Measurements from ENCODE around the gene AFAP1.

AFAP1 gene

DNA sequence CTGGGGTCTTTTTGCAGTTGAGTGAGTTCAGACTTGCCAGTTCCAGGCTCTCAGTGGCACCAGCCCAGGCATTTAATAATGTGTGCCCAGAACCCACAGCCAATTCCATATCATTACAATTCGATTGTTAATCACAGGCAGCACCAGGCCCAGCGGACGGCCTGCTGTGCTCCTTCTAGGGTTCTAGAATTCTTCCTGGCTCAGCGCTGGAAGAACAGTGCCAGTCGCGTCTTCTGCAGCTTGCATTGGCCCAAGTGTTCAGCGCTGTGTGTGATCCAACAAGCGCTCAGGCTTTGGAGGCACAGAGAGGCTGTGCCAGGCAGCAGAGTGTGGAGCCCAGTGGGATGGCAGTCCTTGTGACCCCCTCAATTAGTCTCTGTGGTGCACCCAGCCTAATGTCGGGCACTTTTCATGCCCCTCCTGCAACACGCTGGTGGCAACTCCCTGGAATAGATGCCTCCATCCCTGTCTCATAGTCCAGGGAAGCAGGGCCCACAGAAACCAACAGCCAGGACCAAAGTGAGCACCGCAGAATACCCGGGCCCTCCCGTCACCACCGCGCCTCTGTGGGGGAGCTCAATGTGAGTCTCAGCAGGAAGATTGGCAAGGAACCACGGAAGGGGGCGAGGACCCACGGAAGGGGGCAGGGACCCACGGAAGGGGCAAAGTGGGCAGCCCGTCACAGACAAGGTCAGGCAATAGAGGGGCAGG lies 193.2 kb downstream of the AFAP1 start:
- no peaks in the 10 kb centered on the region for H3K4me1 ChIP-seq (ENCODE audit: control insufficient read depth, insufficient read depth, low read length)
- no peaks in the 10 kb centered on the region for H3K9me3 ChIP-seq (ENCODE audit: control insufficient read depth, insufficient read depth, low read depth, low read length)
- ChIA-PET POLR2A (no interaction called here), CTCF (no interaction called here)
- H3K27ac ChIP-seq (ENCODE audit: extremely low read depth, low read depth, low read length), result no peak overlapping the region
- no peak overlapping the region for H3K4me3 ChIP-seq (ENCODE audit: low read depth, low read length)
- H3K36me3 ChIP-seq (ENCODE audit: control insufficient read depth in 2 of 2, insufficient read depth in 1 of 2, low read length in 2 of 2), result no peaks in the 10 kb centered on the region
- TF ChIP-seq ZNF24 (tag by site-specific recombination; IDR thresholded peaks at IDR 0.05), result no peak
- TF ChIP-seq ZSCAN23 (tag by site-specific recombination; IDR thresholded peaks at IDR 0.05), result no peak
- TF ChIP-seq, protein P1, sequence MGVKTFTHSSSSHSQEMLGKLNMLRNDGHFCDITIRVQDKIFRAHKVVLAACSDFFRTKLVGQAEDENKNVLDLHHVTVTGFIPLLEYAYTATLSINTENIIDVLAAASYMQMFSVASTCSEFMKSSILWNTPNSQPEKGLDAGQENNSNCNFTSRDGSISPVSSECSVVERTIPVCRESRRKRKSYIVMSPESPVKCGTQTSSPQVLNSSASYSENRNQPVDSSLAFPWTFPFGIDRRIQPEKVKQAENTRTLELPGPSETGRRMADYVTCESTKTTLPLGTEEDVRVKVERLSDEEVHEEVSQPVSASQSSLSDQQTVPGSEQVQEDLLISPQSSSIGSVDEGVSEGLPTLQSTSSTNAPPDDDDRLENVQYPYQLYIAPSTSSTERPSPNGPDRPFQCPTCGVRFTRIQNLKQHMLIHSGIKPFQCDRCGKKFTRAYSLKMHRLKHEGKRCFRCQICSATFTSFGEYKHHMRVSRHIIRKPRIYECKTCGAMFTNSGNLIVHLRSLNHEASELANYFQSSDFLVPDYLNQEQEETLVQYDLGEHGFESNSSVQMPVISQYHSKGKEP (tag by site-specific recombination; IDR thresholded peaks at IDR 0.05), result no peak
- TF ChIP-seq FEZF1 (tag by site-specific recombination; IDR thresholded peaks at IDR 0.05), result no peak
- TF ChIP-seq, protein P2, sequence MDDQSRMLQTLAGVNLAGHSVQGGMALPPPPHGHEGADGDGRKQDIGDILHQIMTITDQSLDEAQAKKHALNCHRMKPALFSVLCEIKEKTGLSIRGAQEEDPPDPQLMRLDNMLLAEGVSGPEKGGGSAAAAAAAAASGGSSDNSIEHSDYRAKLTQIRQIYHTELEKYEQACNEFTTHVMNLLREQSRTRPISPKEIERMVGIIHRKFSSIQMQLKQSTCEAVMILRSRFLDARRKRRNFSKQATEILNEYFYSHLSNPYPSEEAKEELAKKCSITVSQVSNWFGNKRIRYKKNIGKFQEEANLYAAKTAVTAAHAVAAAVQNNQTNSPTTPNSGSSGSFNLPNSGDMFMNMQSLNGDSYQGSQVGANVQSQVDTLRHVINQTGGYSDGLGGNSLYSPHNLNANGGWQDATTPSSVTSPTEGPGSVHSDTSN (CRISPR knock-in tag; IDR thresholded peaks at IDR 0.05), result no peak
- TF ChIP-seq ZNF114 (tag by site-specific recombination; IDR thresholded peaks at IDR 0.05), result no peak
- TF ChIP-seq, protein P3, sequence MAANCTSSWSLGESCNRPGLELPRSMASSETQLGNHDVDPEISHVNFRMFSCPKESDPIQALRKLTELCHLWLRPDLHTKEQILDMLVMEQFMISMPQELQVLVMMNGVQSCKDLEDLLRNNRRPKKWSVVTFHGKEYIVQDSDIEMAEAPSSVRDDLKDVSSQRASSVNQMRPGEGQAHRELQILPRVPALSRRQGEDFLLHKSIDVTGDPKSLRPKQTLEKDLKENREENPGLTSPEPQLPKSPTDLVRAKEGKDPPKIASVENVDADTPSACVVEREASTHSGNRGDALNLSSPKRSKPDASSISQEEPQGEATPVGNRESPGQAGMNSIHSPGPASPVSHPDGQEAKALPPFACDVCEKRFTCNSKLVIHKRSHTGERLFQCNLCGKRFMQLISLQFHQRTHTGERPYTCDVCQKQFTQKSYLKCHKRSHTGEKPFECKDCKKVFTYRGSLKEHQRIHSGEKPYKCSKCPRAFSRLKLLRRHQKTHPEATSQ (tag by site-specific recombination; IDR thresholded peaks at IDR 0.05), result no peak
- TF ChIP-seq, protein P4, sequence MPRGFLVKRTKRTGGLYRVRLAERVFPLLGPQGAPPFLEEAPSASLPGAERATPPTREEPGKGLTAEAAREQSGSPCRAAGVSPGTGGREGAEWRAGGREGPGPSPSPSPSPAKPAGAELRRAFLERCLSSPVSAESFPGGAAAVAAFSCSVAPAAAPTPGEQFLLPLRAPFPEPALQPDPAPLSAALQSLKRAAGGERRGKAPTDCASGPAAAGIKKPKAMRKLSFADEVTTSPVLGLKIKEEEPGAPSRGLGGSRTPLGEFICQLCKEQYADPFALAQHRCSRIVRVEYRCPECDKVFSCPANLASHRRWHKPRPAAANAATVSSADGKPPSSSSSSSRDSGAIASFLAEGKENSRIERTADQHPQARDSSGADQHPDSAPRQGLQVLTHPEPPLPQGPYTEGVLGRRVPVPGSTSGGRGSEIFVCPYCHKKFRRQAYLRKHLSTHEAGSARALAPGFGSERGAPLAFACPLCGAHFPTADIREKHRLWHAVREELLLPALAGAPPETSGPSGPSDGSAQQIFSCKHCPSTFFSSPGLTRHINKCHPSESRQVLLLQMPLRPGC (tag by site-specific recombination; IDR thresholded peaks at IDR 0.05), result no peak
- TF ChIP-seq ZNF423 (tag by site-specific recombination; IDR thresholded peaks at IDR 0.05), result no peak
- TF ChIP-seq, protein P5, sequence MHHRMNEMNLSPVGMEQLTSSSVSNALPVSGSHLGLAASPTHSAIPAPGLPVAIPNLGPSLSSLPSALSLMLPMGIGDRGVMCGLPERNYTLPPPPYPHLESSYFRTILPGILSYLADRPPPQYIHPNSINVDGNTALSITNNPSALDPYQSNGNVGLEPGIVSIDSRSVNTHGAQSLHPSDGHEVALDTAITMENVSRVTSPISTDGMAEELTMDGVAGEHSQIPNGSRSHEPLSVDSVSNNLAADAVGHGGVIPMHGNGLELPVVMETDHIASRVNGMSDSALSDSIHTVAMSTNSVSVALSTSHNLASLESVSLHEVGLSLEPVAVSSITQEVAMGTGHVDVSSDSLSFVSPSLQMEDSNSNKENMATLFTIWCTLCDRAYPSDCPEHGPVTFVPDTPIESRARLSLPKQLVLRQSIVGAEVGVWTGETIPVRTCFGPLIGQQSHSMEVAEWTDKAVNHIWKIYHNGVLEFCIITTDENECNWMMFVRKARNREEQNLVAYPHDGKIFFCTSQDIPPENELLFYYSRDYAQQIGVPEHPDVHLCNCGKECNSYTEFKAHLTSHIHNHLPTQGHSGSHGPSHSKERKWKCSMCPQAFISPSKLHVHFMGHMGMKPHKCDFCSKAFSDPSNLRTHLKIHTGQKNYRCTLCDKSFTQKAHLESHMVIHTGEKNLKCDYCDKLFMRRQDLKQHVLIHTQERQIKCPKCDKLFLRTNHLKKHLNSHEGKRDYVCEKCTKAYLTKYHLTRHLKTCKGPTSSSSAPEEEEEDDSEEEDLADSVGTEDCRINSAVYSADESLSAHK (tag by site-specific recombination; IDR thresholded peaks at IDR 0.05), result no peak
- TF ChIP-seq, protein P6, sequence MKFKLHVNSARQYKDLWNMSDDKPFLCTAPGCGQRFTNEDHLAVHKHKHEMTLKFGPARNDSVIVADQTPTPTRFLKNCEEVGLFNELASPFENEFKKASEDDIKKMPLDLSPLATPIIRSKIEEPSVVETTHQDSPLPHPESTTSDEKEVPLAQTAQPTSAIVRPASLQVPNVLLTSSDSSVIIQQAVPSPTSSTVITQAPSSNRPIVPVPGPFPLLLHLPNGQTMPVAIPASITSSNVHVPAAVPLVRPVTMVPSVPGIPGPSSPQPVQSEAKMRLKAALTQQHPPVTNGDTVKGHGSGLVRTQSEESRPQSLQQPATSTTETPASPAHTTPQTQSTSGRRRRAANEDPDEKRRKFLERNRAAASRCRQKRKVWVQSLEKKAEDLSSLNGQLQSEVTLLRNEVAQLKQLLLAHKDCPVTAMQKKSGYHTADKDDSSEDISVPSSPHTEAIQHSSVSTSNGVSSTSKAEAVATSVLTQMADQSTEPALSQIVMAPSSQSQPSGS (tag by site-specific recombination; IDR thresholded peaks at IDR 0.05; ENCODE audit: low read depth), result no peak
- no peak for TF ChIP-seq ZFP69B (tag by site-specific recombination; IDR thresholded peaks at IDR 0.05)
- TF ChIP-seq ZNF560 (tag by site-specific recombination; IDR thresholded peaks at IDR 0.05; ENCODE audit: borderline replicate concordance), result no peak
- TF ChIP-seq ZNF610 (tag by site-specific recombination; IDR thresholded peaks at IDR 0.05; ENCODE audit: borderline replicate concordance), result no peak
- TF ChIP-seq ZNF146 (tag by site-specific recombination; IDR thresholded peaks at IDR 0.05), result no peak
- TF ChIP-seq ZNF677 (tag by site-specific recombination; IDR thresholded peaks at IDR 0.05), result no peak
- TF ChIP-seq ZNF830 (tag by site-specific recombination; IDR thresholded peaks at IDR 0.05; ENCODE audit: low read depth), result no peak
- no peak for TF ChIP-seq SP2 (tag by site-specific recombination; IDR thresholded peaks at IDR 0.05)
- no peak for TF ChIP-seq ZNF404 (tag by site-specific recombination; IDR thresholded peaks at IDR 0.05)
- TF ChIP-seq, protein P7, sequence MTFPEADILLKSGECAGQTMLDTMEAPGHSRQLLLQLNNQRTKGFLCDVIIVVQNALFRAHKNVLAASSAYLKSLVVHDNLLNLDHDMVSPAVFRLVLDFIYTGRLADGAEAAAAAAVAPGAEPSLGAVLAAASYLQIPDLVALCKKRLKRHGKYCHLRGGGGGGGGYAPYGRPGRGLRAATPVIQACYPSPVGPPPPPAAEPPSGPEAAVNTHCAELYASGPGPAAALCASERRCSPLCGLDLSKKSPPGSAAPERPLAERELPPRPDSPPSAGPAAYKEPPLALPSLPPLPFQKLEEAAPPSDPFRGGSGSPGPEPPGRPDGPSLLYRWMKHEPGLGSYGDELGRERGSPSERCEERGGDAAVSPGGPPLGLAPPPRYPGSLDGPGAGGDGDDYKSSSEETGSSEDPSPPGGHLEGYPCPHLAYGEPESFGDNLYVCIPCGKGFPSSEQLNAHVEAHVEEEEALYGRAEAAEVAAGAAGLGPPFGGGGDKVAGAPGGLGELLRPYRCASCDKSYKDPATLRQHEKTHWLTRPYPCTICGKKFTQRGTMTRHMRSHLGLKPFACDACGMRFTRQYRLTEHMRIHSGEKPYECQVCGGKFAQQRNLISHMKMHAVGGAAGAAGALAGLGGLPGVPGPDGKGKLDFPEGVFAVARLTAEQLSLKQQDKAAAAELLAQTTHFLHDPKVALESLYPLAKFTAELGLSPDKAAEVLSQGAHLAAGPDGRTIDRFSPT (tag by site-specific recombination; IDR thresholded peaks at IDR 0.05), result no peak
